DOHH2 (cell line): Measurements from ENCODE around the gene MYO18B.

Experiments
- CTCF ChIP-seq: fragments of 200-600 bp; sonication (generic); IDR thresholded peaks from one replicate; pipeline ENCODE4 v1.5.1; 2014; ENCODE audit warnings: antibody characterized with exemption, mild to moderate bottlenecking, low read depth, low read length; ENCODE audit not compliant: poor library complexity, severe bottlenecking
- EZH2phosphoT487 ChIP-seq: fragments of 200-600 bp; sonication (generic); IDR thresholded peaks from 2 replicates; pipeline ENCODE4 v1.6.1; 2017; ENCODE audit warnings: borderline replicate concordance, mild to moderate bottlenecking, antibody characterized with exemption, low read length, moderate library complexity, mixed read lengths

- TF ChIP-seq CTCF = no peak
- TF ChIP-seq EZH2phosphoT487 = no peak
Observed at GRCh38 chr22:26047920-26048319, 305.9 kb downstream of the MYO18B start.
